ENCODE results near the gene TMA16.

- no peak for TF ChIP-seq POLR2A (IDR thresholded peaks at IDR 0.05; ENCODE audit: low read length)
- no peak for TF ChIP-seq GATA1 (IDR thresholded peaks at IDR 0.05; ENCODE audit: low read depth, low read length)
Observed at GRCh38 chr4:163568843-163569242, 74.4 kb downstream of the TMA16 start.
